Measurements from ENCODE around the gene PCIF1. TPM values are rescaled to one million over a fixed set of nuclear protein-coding genes. Genes with fewer than 3 reads are reported as not detected.
A peak's percentile ranks its signal among the peaks of the same experiment; 100 is the strongest.

The PCIF1 gene
- total RNA-seq, 6 experiments from 2014 or later = 14.8 to 23.1 (median 19.5) TPM

DNA sequence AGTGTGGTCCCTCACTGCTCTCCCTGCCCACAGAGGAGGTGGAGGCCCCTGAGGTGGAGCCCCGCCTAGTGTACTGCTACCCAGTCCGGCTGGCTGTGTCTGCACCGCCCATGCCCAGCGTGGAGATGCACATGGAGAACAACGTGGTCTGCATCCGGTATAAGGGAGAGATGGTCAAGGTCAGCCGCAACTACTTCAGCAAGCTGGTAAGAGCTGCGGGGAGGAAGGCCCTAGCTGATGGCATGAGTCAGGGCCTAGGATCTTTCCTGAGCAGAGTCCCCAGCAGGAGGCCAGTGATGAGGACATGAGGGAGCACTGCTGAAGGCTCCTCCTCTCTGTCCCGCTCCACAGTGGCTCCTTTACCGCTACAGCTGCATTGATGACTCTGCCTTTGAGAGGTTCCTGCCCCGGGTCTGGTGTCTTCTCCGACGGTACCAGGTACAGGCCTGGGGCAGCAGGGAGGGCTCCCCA is 11.2 kb downstream of the PCIF1 start:
- H3K4me3 Mint-ChIP-seq = no peak overlapping the region
- no peak for DNase-seq
- H3K36me3 Mint-ChIP-seq (ENCODE audit: low read depth) = peaks cover 32% of the 10 kb centered on the region
- peaks cover 14% of the 10 kb centered on the region for H3K4me1 Mint-ChIP-seq (ENCODE audit: low read depth)
- H3K9me3 Mint-ChIP-seq = no peaks in the 10 kb centered on the region
- 0 out of 2 replicates have a peak overlapping the region, but pooled peaks have one; percentile 26 for H3K27ac Mint-ChIP-seq
- TF ChIP-seq, protein P1, sequence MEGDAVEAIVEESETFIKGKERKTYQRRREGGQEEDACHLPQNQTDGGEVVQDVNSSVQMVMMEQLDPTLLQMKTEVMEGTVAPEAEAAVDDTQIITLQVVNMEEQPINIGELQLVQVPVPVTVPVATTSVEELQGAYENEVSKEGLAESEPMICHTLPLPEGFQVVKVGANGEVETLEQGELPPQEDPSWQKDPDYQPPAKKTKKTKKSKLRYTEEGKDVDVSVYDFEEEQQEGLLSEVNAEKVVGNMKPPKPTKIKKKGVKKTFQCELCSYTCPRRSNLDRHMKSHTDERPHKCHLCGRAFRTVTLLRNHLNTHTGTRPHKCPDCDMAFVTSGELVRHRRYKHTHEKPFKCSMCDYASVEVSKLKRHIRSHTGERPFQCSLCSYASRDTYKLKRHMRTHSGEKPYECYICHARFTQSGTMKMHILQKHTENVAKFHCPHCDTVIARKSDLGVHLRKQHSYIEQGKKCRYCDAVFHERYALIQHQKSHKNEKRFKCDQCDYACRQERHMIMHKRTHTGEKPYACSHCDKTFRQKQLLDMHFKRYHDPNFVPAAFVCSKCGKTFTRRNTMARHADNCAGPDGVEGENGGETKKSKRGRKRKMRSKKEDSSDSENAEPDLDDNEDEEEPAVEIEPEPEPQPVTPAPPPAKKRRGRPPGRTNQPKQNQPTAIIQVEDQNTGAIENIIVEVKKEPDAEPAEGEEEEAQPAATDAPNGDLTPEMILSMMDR (IDR thresholded peaks at IDR 0.05) = no peak
- peaks cover 9% of the 10 kb centered on the region for H3K27me3 Mint-ChIP-seq (ENCODE audit: insufficient read depth)

DNA sequence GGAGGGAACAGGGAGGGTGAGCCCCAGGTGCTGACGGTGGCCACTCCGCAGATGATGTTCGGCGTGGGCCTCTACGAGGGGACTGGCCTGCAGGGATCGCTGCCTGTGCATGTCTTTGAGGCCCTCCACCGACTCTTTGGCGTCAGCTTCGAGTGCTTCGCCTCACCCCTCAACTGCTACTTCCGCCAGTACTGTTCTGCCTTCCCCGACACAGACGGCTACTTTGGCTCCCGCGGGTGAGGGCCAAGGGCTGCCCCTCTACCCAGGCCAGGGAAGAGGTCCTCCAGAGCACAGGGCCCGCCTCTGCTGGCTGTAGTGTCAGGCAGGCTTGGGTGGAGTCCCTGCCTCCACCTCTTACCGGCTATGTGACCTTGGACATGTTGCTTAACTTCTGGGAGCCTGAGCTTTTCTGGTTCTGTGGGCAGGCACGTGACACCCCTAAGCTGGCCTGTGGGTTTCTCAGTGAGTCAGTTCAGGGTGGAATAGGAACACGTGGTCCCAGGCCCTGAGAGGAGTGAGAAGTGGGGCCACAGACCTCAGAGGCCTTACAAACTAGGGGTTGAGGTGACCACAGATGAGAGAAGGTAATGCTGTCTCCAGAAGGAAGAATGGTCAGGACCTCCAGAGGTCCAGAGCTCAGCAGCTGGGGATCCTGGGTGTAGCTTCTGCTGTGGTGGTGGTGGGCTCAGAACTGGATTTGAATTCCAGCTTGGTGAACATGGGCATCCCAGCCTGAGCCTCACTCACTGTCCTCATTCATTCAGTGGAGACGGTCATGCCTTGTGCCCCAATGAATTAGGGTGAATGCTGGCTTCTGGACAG is 11.9 kb downstream of the PCIF1 start:
- Mint-ChIP-seq H3K36me3 (ENCODE audit: low read depth) (peaks cover 32% of the 10 kb centered on the region), H3K4me3 (peak overlapping the region; percentile 24; the same call in 1 of the 2 replicates), H3K4me1 (ENCODE audit: low read depth) (peaks cover 14% of the 10 kb centered on the region), H3K27me3 (ENCODE audit: insufficient read depth) (peaks cover 9% of the 10 kb centered on the region), H3K27ac (peak overlapping the region; percentile 82), H3K9me3 (no peaks in the 10 kb centered on the region)
- DNase-seq = peak; percentile 71
- TF ChIP-seq, protein P1 (IDR thresholded peaks at IDR 0.05) = no peak

DNA sequence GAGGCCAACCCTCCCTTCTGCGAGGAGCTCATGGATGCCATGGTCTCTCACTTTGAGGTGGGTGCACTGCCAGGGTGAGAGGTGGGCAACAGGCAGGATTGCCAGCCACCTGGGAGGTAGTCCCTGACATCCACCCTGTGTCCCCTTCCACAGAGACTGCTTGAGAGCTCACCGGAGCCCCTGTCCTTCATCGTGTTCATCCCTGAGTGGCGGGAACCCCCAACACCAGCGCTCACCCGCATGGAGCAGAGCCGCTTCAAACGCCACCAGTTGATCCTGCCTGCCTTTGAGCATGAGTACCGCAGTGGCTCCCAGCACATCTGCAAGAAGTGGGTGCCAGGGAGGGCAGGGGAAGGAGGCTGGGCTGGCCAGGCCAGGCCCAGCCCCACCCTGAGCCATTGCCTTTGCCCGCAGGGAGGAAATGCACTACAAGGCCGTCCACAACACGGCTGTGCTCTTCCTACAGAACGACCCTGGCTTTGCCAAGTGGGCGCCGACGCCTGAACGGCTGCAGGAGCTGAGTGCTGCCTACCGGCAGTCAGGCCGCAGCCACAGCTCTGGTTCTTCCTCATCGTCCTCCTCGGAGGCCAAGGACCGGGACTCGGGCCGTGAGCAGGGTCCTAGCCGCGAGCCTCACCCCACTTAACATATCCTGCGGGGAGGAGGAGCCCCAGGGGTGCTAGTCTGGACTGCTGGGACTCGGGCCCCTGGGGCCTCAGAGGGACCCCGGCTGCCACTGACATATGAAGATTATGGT is 12.8 kb downstream of the PCIF1 start:
- Mint-ChIP-seq H3K4me1 (ENCODE audit: low read depth) (peaks cover 14% of the 10 kb centered on the region), H3K27me3 (ENCODE audit: insufficient read depth) (peaks cover 9% of the 10 kb centered on the region), H3K9me3 (no peaks in the 10 kb centered on the region), H3K27ac (peak overlapping the region; percentile 82; the same call in 1 of the 2 replicates), H3K4me3 (no peak overlapping the region), H3K36me3 (ENCODE audit: low read depth) (peaks cover 40% of the 10 kb centered on the region)
- TF ChIP-seq, protein P1 (IDR thresholded peaks at IDR 0.05) = no peak
- DNase-seq = no peak

DNA sequence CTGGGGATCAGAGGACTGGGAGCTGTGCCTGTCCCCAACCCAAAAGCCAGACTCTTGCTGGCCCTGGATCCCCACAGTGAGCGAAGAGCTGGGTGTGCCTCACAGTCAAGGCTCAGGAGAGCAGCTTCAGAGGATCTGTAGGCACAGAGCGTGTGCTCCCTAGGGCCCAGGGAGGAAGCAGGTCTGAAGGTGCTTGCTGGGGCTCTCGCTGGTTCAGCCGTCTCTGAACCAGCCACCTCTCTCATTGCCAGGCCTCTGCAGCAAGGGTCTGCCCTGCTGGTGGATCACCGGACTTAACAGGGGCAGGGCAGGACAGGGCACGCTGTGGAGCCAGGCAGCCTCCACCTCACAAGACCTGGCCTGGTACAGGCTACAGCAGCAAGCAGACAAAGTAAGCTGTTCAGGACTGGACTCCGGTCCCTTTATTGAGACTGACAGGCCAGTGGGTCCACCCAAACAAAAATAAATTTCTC is 13.8 kb downstream of the PCIF1 start:
- peaks cover 9% of the 10 kb centered on the region for H3K27me3 Mint-ChIP-seq (ENCODE audit: insufficient read depth)
- no peak for DNase-seq
- no peaks in the 10 kb centered on the region for H3K9me3 Mint-ChIP-seq
- peaks cover 14% of the 10 kb centered on the region for H3K4me1 Mint-ChIP-seq (ENCODE audit: low read depth)
- H3K4me3 Mint-ChIP-seq = no peak overlapping the region
- H3K27ac Mint-ChIP-seq = no peak overlapping the region
- H3K36me3 Mint-ChIP-seq (ENCODE audit: low read depth) = peaks cover 40% of the 10 kb centered on the region
- TF ChIP-seq, protein P1 (IDR thresholded peaks at IDR 0.05) = no peak

DNA sequence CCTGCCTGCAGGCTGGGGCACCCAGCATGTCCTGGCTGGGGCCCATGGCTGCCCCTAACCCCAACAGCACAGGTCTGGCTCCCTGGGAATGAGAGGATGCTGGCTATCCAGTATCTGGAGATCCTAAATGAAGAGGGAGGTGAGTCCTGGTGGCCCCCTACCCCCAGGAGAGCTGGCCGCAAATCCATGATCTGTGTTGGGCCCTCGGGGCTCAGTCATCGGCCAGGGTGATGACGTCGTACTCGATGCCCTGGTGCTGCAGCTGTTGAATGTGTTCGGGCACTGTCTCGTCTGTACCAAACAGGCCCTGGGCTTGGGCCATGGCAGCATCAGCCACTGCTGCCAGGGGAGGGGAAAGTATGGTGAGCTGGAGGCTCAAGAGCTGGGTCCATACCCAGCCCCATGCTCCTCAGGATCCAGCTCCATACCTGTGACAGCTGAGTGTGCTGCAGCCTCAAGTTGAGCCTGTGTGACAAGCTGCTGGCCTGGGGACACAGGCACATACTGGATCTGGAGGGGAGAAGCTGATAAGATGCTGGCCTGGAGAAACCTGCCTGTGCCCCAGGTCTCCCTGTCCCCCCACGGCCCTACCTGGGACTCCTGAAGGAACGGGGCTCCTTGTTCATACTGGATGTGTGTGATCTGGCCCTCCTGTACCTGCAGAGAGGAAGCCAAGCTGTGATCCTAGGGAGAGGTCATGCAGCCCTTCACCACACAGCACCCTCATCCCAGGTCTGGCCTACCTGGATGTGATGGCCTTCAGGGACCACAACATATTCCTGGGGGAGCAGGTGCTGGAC is 14.5 kb downstream of the PCIF1 start:
- TF ChIP-seq, protein P1 (IDR thresholded peaks at IDR 0.05) = no peak
- no peak for DNase-seq
- H3K4me1 Mint-ChIP-seq (ENCODE audit: low read depth) = peaks cover 14% of the 10 kb centered on the region
- H3K4me3 Mint-ChIP-seq = no peak overlapping the region
- peak overlapping the region; percentile 10; the same call in 1 of the 2 replicates for H3K27ac Mint-ChIP-seq
- H3K36me3 Mint-ChIP-seq (ENCODE audit: low read depth) = peaks cover 38% of the 10 kb centered on the region
- peaks cover 9% of the 10 kb centered on the region for H3K27me3 Mint-ChIP-seq (ENCODE audit: insufficient read depth)
- H3K9me3 Mint-ChIP-seq = no peaks in the 10 kb centered on the region

Data from HFFc6 (cell line).